ENCODE data around the gene BUB3.

The BUB3 gene

GRCh38 chr10:123148414-123149161 lies 5.6 kb upstream of the BUB3 start:
- no peak for TF ChIP-seq TEAD4 (IDR thresholded peaks at IDR 0.05)
- no peak for TF ChIP-seq TAF1 (IDR thresholded peaks at IDR 0.05; ENCODE audit: low read depth)
- no peak for TF ChIP-seq MAX (IDR thresholded peaks at IDR 0.05)

- TF ChIP-seq YY1 (IDR thresholded peaks at IDR 0.05; ENCODE audit: low read depth), result no peak
- TF ChIP-seq USF1 (IDR thresholded peaks at IDR 0.05), result no peak
- no peak for TF ChIP-seq EP300 (IDR thresholded peaks at IDR 0.05; ENCODE audit: borderline replicate concordance)
- no peak for TF ChIP-seq MAX (IDR thresholded peaks at IDR 0.05)
- no peak for TF ChIP-seq RAD21 (IDR thresholded peaks at IDR 0.05; ENCODE audit: low read depth)
- no peak for TF ChIP-seq EGR1 (IDR thresholded peaks at IDR 0.05)
- no peak for TF ChIP-seq REST (IDR thresholded peaks at IDR 0.05; ENCODE audit: low read depth)
- no peak for TF ChIP-seq NFIC (IDR thresholded peaks at IDR 0.05)
- TF ChIP-seq CREB1 (IDR thresholded peaks at IDR 0.05; ENCODE audit: low read depth), result no peak
- TF ChIP-seq TEAD4 (IDR thresholded peaks at IDR 0.05), result no peak
- no peak for TF ChIP-seq FOXM1 (IDR thresholded peaks at IDR 0.05; ENCODE audit: borderline replicate concordance, low read depth)
- no peak for TF ChIP-seq TAF1 (IDR thresholded peaks at IDR 0.05; ENCODE audit: low read depth)
- no peak for TF ChIP-seq TCF12 (IDR thresholded peaks at IDR 0.05; ENCODE audit: low read depth)
- no peak for TF ChIP-seq CEBPB (IDR thresholded peaks at IDR 0.05)
- TF ChIP-seq ZBTB7A (IDR thresholded peaks at IDR 0.05; ENCODE audit: low read depth), result no peak
Measured at GRCh38 chr10:123149162-123149567, 5.0 kb upstream of the BUB3 start.

- TF ChIP-seq RAD21 (IDR thresholded peaks at IDR 0.05; ENCODE audit: low read depth), result no peak
- TF ChIP-seq NFIC (IDR thresholded peaks at IDR 0.05), result no peak
- no peak for TF ChIP-seq CEBPB (IDR thresholded peaks at IDR 0.05)
- no peak for TF ChIP-seq YY1 (IDR thresholded peaks at IDR 0.05; ENCODE audit: low read depth)
Measured at GRCh38 chr10:123149568-123150270, 4.5 kb upstream of the BUB3 start.

- TF ChIP-seq RAD21 (IDR thresholded peaks at IDR 0.05; ENCODE audit: low read depth) (no peak), TAF1 (IDR thresholded peaks at IDR 0.05; ENCODE audit: low read depth) (no peak), TEAD4 (IDR thresholded peaks at IDR 0.05) (no peak), CEBPB (IDR thresholded peaks at IDR 0.05) (no peak), USF1 (IDR thresholded peaks at IDR 0.05) (no peak), CREB1 (IDR thresholded peaks at IDR 0.05; ENCODE audit: low read depth) (no peak), ZBTB7A (IDR thresholded peaks at IDR 0.05; ENCODE audit: low read depth) (no peak), EGR1 (IDR thresholded peaks at IDR 0.05) (no peak), EP300 (IDR thresholded peaks at IDR 0.05; ENCODE audit: borderline replicate concordance) (no peak), MAX (IDR thresholded peaks at IDR 0.05) (no peak), TCF12 (IDR thresholded peaks at IDR 0.05; ENCODE audit: low read depth) (no peak), NFIC (IDR thresholded peaks at IDR 0.05) (no peak), YY1 (IDR thresholded peaks at IDR 0.05; ENCODE audit: low read depth) (no peak), FOXM1 (IDR thresholded peaks at IDR 0.05; ENCODE audit: borderline replicate concordance, low read depth) (no peak), REST (IDR thresholded peaks at IDR 0.05; ENCODE audit: low read depth) (no peak)
Measured at GRCh38 chr10:123150271-123150985, 3.8 kb upstream of the BUB3 start.

Measured in Ishikawa (cell line).